GM06990 (cell line): Measurements from ENCODE around the gene CPEB3.

Source experiments
- DNase-seq: peaks from one replicate; pipeline ENCODE4 v3.0.0-alpha.2; 2011; ENCODE audit not compliant: insufficient read length; ENCODE audit errors: extremely low read depth
- H3K27me3 ChIP-seq: replicated peaks from 2 replicates; pipeline ENCODE4 v1.6.0; 2011; ENCODE audit warnings: low read length; ENCODE audit not compliant: control insufficient read depth, insufficient read depth
- H3K36me3 ChIP-seq: 2 replicates; pipeline ENCODE4 v1.5.1; 2011; ENCODE audit warnings: low read length; ENCODE audit not compliant: control insufficient read depth, insufficient read depth
- H3K4me3 ChIP-seq: replicated peaks from 2 replicates; pipeline ENCODE4 v1.5.1; 2011; ENCODE audit warnings: low read depth, mild to moderate bottlenecking, control low read depth, low read length
- TF ChIP-seq, protein P1 (sequence below): IDR thresholded peaks from 2 replicates; pipeline ENCODE4 v1.5.1; 2011; ENCODE audit warnings: low read length, control low read depth, mild to moderate bottlenecking, inconsistent platforms; ENCODE audit not compliant: insufficient read depth, poor library complexity, severe bottlenecking

Gene CPEB3

DNA sequence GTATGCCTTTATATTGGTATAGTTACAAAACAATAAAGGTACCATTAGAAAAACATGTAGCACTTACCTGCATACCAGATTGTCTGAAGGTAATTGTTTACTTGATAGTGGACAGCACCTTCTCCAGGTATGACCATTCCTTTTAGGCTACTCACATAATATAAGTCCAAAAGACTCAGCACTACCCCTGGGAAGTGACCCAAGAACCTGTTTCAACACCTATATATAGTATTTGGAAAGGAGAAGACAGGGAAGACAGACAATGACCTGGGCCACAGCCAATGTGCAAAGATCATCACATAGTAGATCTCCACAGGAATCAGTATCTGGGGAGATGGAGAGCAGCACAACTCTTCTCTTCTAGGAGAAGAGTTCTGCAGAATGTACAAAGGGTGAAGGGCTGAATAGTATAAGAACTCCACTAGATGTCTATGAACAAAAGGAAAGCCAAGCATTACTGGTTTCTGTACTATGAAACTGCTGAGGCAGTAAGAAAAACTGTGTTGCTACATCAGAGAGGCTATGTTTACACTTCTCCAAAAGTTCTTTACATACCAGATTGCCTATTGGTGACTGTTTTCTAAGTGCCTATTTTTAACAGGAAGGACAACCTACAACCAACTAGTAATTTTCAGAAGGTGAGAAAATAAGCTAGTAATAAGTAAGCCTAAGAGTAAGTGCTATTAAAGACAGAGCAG lies 208.1 kb downstream of the CPEB3 start:
- TF ChIP-seq, protein P1, sequence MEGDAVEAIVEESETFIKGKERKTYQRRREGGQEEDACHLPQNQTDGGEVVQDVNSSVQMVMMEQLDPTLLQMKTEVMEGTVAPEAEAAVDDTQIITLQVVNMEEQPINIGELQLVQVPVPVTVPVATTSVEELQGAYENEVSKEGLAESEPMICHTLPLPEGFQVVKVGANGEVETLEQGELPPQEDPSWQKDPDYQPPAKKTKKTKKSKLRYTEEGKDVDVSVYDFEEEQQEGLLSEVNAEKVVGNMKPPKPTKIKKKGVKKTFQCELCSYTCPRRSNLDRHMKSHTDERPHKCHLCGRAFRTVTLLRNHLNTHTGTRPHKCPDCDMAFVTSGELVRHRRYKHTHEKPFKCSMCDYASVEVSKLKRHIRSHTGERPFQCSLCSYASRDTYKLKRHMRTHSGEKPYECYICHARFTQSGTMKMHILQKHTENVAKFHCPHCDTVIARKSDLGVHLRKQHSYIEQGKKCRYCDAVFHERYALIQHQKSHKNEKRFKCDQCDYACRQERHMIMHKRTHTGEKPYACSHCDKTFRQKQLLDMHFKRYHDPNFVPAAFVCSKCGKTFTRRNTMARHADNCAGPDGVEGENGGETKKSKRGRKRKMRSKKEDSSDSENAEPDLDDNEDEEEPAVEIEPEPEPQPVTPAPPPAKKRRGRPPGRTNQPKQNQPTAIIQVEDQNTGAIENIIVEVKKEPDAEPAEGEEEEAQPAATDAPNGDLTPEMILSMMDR, result no peak
- DNase-seq, result no peak
- H3K36me3 ChIP-seq, result no peaks in the 10 kb centered on the region
- H3K4me3 ChIP-seq, result no peak overlapping the region
- no peaks in the 10 kb centered on the region for H3K27me3 ChIP-seq

DNA sequence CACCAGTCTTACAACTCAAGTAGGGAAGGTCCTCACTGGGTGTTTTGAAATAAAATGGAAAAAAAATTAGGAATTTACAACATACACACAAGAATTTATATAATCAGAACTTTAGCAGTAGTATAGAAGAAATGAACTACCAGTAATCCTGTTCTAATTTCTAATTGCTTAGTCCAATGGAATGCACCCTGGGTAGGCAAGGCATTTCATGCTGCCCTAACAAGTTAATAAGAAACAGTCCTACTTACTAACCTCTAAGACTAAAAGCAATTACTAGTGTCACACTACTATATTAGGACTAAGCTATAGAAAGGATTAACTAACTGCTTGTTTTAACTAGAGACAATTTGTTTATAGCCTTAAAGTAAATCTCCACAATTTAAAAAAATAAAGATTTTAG lies 209.2 kb downstream of the CPEB3 start:
- Histone ChIP-seq H3K36me3 (no peaks in the 10 kb centered on the region), H3K4me3 (no peak overlapping the region), H3K27me3 (no peaks in the 10 kb centered on the region)
- DNase-seq, result no peak
- TF ChIP-seq, protein P1, result no peak

DNA sequence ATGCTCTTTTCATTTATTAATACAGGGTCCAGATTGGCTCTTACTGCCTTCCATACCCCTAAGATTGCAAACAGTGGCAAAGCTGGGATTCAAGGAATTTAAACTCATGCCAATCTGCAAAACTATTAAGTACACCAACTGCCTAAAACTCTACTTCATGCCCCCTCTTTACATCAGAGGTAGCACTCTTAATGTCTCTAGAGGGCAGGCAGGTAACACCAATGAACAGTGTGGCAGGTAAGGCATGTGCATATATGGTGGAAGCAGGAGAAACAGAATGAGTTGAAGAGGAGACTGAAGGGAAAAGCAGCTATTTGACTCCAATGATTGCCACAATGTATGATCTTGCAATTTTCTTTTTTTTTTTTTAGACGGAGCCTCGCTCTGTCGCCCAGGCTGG lies 210.6 kb downstream of the CPEB3 start:
- DNase-seq, result no peak
- TF ChIP-seq, protein P1, result no peak
- Histone ChIP-seq H3K27me3 (no peaks in the 10 kb centered on the region), H3K36me3 (no peaks in the 10 kb centered on the region), H3K4me3 (no peak overlapping the region)

DNA sequence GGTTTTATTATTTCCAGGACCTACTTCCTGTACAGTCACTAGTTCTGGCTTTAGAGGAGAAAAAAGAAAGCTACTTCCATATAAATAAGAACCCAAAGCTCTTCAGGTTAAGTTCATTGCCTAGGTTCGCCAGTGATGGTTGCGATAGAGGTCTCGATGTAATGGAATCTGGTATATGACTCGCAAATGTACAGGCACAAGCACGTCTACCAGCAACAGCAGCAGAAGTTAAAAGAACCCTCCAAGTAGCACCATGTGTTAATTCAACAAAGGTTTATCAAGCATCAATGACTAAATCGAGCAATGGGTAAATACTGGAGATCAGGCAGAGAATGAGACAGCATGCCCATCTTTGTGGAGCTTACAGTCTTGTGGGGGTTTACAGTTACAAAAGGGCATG lies 211.9 kb downstream of the CPEB3 start:
- TF ChIP-seq, protein P1, result no peak
- no peaks in the 10 kb centered on the region for H3K36me3 ChIP-seq
- no peak overlapping the region for H3K4me3 ChIP-seq
- no peaks in the 10 kb centered on the region for H3K27me3 ChIP-seq
- no peak for DNase-seq

DNA sequence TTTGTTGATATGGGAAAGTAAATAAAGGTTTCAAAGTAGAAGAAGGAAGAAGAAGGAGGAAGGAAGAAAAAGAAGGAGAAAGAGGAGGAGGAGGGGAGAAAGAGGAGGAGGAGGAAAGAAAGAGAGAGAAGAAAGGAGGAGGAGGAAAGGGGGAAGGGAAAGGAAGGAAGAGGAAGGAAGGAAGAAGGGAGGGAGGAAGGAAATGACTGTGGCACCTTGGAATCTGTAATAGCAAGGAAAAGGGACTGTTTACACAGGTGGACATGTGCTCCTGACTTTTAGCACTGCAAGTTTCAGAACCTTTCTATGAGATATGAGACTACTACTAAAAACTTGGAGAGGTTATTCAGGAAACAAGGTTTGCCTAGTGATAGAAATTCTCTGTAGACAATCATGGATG lies 214.2 kb downstream of the CPEB3 start:
- H3K36me3 ChIP-seq, result no peaks in the 10 kb centered on the region
- no peaks in the 10 kb centered on the region for H3K27me3 ChIP-seq
- DNase-seq, result no peak
- no peak overlapping the region for H3K4me3 ChIP-seq
- TF ChIP-seq, protein P1, result no peak

DNA sequence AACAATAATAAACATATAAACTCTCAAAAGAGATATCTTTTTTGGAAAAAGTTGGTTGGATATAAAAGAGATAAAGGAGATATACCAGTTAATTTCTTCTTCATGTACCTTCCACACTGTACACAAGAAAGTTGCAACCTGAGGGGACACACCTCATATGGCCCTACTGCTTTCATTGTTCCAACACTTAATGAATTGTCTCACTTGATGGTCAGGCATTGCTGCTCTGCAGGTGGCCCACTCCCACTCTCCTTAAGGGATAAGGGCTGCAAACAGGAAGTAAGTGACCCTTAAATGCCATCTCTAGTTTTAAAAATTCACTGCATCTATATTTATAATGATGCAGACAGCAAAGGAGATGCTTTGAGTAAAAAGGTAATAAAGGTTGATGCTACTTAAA lies 215.0 kb downstream of the CPEB3 start:
- DNase-seq, result no peak
- TF ChIP-seq, protein P1, result no peak
- Histone ChIP-seq H3K4me3 (no peak overlapping the region), H3K27me3 (no peaks in the 10 kb centered on the region), H3K36me3 (no peaks in the 10 kb centered on the region)
